ENCODE measurements around the gene GNGT1.
"Not testable (repeated sequence)": the region's sequence is repeated elsewhere in the genome, so short reads cannot be mapped to it uniquely, and the experiment has no call there.

- TF ChIP-seq, protein P1, sequence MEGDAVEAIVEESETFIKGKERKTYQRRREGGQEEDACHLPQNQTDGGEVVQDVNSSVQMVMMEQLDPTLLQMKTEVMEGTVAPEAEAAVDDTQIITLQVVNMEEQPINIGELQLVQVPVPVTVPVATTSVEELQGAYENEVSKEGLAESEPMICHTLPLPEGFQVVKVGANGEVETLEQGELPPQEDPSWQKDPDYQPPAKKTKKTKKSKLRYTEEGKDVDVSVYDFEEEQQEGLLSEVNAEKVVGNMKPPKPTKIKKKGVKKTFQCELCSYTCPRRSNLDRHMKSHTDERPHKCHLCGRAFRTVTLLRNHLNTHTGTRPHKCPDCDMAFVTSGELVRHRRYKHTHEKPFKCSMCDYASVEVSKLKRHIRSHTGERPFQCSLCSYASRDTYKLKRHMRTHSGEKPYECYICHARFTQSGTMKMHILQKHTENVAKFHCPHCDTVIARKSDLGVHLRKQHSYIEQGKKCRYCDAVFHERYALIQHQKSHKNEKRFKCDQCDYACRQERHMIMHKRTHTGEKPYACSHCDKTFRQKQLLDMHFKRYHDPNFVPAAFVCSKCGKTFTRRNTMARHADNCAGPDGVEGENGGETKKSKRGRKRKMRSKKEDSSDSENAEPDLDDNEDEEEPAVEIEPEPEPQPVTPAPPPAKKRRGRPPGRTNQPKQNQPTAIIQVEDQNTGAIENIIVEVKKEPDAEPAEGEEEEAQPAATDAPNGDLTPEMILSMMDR (IDR thresholded peaks at IDR 0.05; ENCODE audit: extremely low read depth in 1 of 2, insufficient read depth in 1 of 2, low read depth in 1 of 2, low read length in 2 of 2), result not testable (repeated sequence)
- not testable (repeated sequence) for TF ChIP-seq POLR2A (IDR thresholded peaks at IDR 0.05; ENCODE audit: low read depth, low read length); POLR2AphosphoS5 (IDR thresholded peaks at IDR 0.05; ENCODE audit: insufficient read depth, low read depth, low read length); FOS (IDR thresholded peaks at IDR 0.05; ENCODE audit: borderline replicate concordance, insufficient read depth, low read length)
These were observed 4.9 kb downstream of the GNGT1 start for GRCh38 chr7:93911242-93911641.

Data from endothelial cell of umbilical vein (primary cell).